Measurements from ENCODE around the gene BMP7. TPM values are rescaled to one million over a fixed set of nuclear protein-coding genes. Genes with fewer than 3 reads are reported as not detected.

BMP7 gene
- total and polyA plus RNA-seq, 11 donors: 0.72 to 12.3 (median 3.7) TPM

GRCh38 chr20:57260934-57261333 lies 5.5 kb downstream of the BMP7 start:
- peak overlapping the region in 1 of 12 donors; percentile 75 for H3K27ac ChIP-seq
- TF ChIP-seq CTCF (IDR thresholded peaks at IDR 0.05) (no peak), POLR2A (IDR thresholded peaks at IDR 0.05) (no peak)
- H3K27me3 ChIP-seq: peaks cover 19 to 99% (median 52%) of the 10 kb centered on the region in 9 donors
- WGBS, 4 donors: 6 to 14% (median 13%) methylated on average over 14 of the region's 14 CpGs
- DNase-seq: no peak
- H3K4me3 ChIP-seq: no peak overlapping the region
- H3K36me3 ChIP-seq: no peaks in the 10 kb centered on the region
- no peaks in the 10 kb centered on the region for H3K9me3 ChIP-seq
- ATAC-seq: no peak
- peaks cover 0 to 26% (median 0%) of the 10 kb centered on the region in 12 donors for H3K4me1 ChIP-seq
- intact Hi-C loops (cut with DNase I): loop anchor here in 3 of 10 donors (5.0 to 10.0 kb wide), 4 partner anchors 94 to 169 kb away; no protein-coding TSS in a partner anchor

GRCh38 chr20:57259938-57260921 lies 6.2 kb downstream of the BMP7 start:
- 47 to 57% (median 53%) methylated on average over 23 of the region's 23 CpGs for WGBS, 4 donors
- H3K36me3 ChIP-seq: no peaks in the 10 kb centered on the region
- H3K4me1 ChIP-seq: peaks cover 0 to 19% (median 0%) of the 10 kb centered on the region in 12 donors
- H3K4me3 ChIP-seq: no peak overlapping the region
- peak in 1 of 5 donors; percentile 35 for DNase-seq
- H3K27me3 ChIP-seq: peaks cover 12 to 99% (median 44%) of the 10 kb centered on the region in 9 donors
- H3K27ac ChIP-seq: peak overlapping the region in 1 of 12 donors; percentile 75
- TF ChIP-seq POLR2A (IDR thresholded peaks at IDR 0.05) (no peak), CTCF (IDR thresholded peaks at IDR 0.05) (no peak)
- ATAC-seq: no peak
- no peaks in the 10 kb centered on the region for H3K9me3 ChIP-seq
- intact Hi-C loops (cut with DNase I): loop anchor here in 3 of 10 donors (5.0 to 10.0 kb wide), 4 partner anchors 93 to 168 kb away; no protein-coding TSS in a partner anchor

GRCh38 chr20:57259121-57259937 lies 7.1 kb downstream of the BMP7 start:
- DNase-seq (no peak), ATAC-seq (no peak)
- H3K36me3 ChIP-seq: no peaks in the 10 kb centered on the region
- H3K4me1 ChIP-seq: peaks cover 0 to 12% (median 0%) of the 10 kb centered on the region in 12 donors
- no peak for TF ChIP-seq CTCF (IDR thresholded peaks at IDR 0.05)
- TF ChIP-seq POLR2A (IDR thresholded peaks at IDR 0.05): no peak
- peaks cover 7 to 99% (median 38%) of the 10 kb centered on the region in 9 donors for H3K27me3 ChIP-seq
- intact Hi-C loops (cut with DNase I): no loop called here
- H3K4me3 ChIP-seq: peak overlapping the region in 1 of 12 donors; percentile 16
- WGBS, 4 donors: 26 to 35% (median 29%) methylated on average over 18 to 21 of the region's 21 CpGs
- no peaks in the 10 kb centered on the region for H3K9me3 ChIP-seq
- H3K27ac ChIP-seq: peak overlapping the region in 1 of 12 donors; percentile 16
